SU-DHL-6 (cell line): ENCODE results near the gene CCR2.

Source experiments
- H2AFZ ChIP-seq: fragments of 200-600 bp; sonication (generic); 2 replicates; pipeline ENCODE4 v1.6.1; 2014; ENCODE audit warnings: low read depth, mild to moderate bottlenecking, moderate library complexity, mixed read lengths, antibody characterized with exemption, low read length; ENCODE audit not compliant: severe bottlenecking
- H3F3A ChIP-seq: fragments of 200-600 bp; shearing (Covaris generic); 2 replicates; pipeline ENCODE4 v1.6.0; 2016; ENCODE audit warnings: antibody characterized with exemption, mild to moderate bottlenecking; ENCODE audit not compliant: insufficient read depth
- H3K27ac ChIP-seq: fragments of 200-600 bp; sonication (generic); 2 replicates; pipeline ENCODE4 v1.5.1; 2016; ENCODE audit warnings: low read depth, mild to moderate bottlenecking, low read length, moderate library complexity, mixed read lengths
- H3K27me3 ChIP-seq: fragments of 200-600 bp; sonication (generic), shearing (Covaris generic); 2 replicates; pipeline ENCODE4 v1.6.0; 2014; ENCODE audit warnings: mild to moderate bottlenecking, low read length
- H3K36me3 ChIP-seq: fragments of 200-600 bp; sonication (generic); 2 replicates; pipeline ENCODE4 v1.6.1; 2014; ENCODE audit warnings: mild to moderate bottlenecking, low read length, mixed read lengths
- H3K4me2 ChIP-seq: fragments of 300-600, 200-600 bp; shearing (Covaris generic), sonication (generic); 2 replicates; pipeline ENCODE4 v1.6.0; 2014; ENCODE audit warnings: low read length, low read depth, mild to moderate bottlenecking; ENCODE audit not compliant: poor library complexity, severe bottlenecking
- H3K4me3 ChIP-seq: fragments of 200-600 bp; sonication (generic); 2 replicates; pipeline ENCODE4 v1.5.1; 2014; ENCODE audit warnings: antibody characterized with exemption, low read length, mild to moderate bottlenecking, mixed read lengths; ENCODE audit not compliant: insufficient read depth, poor library complexity, severe bottlenecking
- H3K79me2 ChIP-seq: fragments of 200-600 bp; sonication (generic); 2 replicates; pipeline ENCODE4 v1.6.1; 2014; ENCODE audit warnings: mild to moderate bottlenecking, low read length, moderate library complexity; ENCODE audit not compliant: insufficient read depth
- H3K9ac ChIP-seq: fragments of 200-600 bp; sonication (generic); 2 replicates; pipeline ENCODE4 v1.7.0; 2014; ENCODE audit warnings: mild to moderate bottlenecking, low read length
- H3K9me2 ChIP-seq: fragments of 200-600 bp; sonication (generic); replicated peaks from 2 replicates; pipeline ENCODE4 v1.6.1; 2014; ENCODE audit warnings: low read length; ENCODE audit not compliant: insufficient read depth
- H3K9me3 ChIP-seq: fragments of 200-600 bp; sonication (generic); 2 replicates; pipeline ENCODE4 v1.6.1; 2014; ENCODE audit warnings: low read length, mixed read lengths; ENCODE audit not compliant: insufficient read depth
- H4K20me1 ChIP-seq: fragments of 200-600 bp; sonication (generic); 2 replicates; pipeline ENCODE4 v1.6.1; 2014; ENCODE audit warnings: low read depth, mild to moderate bottlenecking, antibody characterized with exemption, low read length, moderate library complexity, mixed read lengths
- CTCF ChIP-seq: fragments of 200-600 bp; sonication (generic); IDR thresholded peaks from one replicate; pipeline ENCODE4 v1.5.1; 2017; ENCODE audit warnings: antibody characterized with exemption, mild to moderate bottlenecking, low read length, moderate library complexity; ENCODE audit not compliant: insufficient read depth, poor library complexity, severe bottlenecking
- EZH2phosphoT487 ChIP-seq: fragments of 200-600 bp; sonication (generic), shearing (Covaris generic); conservative IDR thresholded peaks from 2 replicates; pipeline ENCODE4 v1.6.1; 2018; ENCODE audit warnings: mild to moderate bottlenecking, antibody characterized with exemption, low read length, moderate library complexity, mixed read lengths

Gene CCR2

GRCh38 chr3:46395766-46396530 is 42.0 kb downstream of the CCR2 start:
- H3K9me2 ChIP-seq, result no peaks in the 10 kb centered on the region
- H3K4me3 ChIP-seq, result no peak overlapping the region
- no peak overlapping the region for H3K4me2 ChIP-seq
- H3K79me2 ChIP-seq, result no peaks in the 10 kb centered on the region
- no peaks in the 10 kb centered on the region for H3K27me3 ChIP-seq
- H3K27ac ChIP-seq, result no peak overlapping the region
- no peaks in the 10 kb centered on the region for H3K36me3 ChIP-seq
- no peak for TF ChIP-seq EZH2phosphoT487
- no peaks in the 10 kb centered on the region for H4K20me1 ChIP-seq
- no peaks in the 10 kb centered on the region for H3K9me3 ChIP-seq
- no peak overlapping the region for H3K9ac ChIP-seq
- H3F3A ChIP-seq, result no peaks in the 10 kb centered on the region
- H2AFZ ChIP-seq, result no peak overlapping the region

- Histone ChIP-seq H3K4me2 (no peak overlapping the region), H3K36me3 (no peaks in the 10 kb centered on the region), H3K9me2 (no peaks in the 10 kb centered on the region), H3K27ac (no peak overlapping the region), H4K20me1 (no peaks in the 10 kb centered on the region), H2AFZ (no peak overlapping the region), H3K27me3 (no peaks in the 10 kb centered on the region), H3K9me3 (no peaks in the 10 kb centered on the region), H3K4me3 (no peak overlapping the region), H3F3A (no peaks in the 10 kb centered on the region), H3K9ac (no peak overlapping the region), H3K79me2 (no peaks in the 10 kb centered on the region)
- TF ChIP-seq EZH2phosphoT487 (no peak), CTCF (no peak)
Measured at GRCh38 chr3:46397111-46397510, 43.2 kb downstream of the CCR2 start.

GRCh38 chr3:46398186-46398955 is 44.5 kb downstream of the CCR2 start:
- Histone ChIP-seq H3K27me3 (no peaks in the 10 kb centered on the region), H3K27ac (no peak overlapping the region), H3F3A (no peaks in the 10 kb centered on the region), H2AFZ (no peak overlapping the region), H3K79me2 (no peaks in the 10 kb centered on the region), H3K36me3 (no peaks in the 10 kb centered on the region), H3K9me3 (no peaks in the 10 kb centered on the region), H3K4me3 (no peak overlapping the region), H3K4me2 (no peak overlapping the region), H3K9ac (no peak overlapping the region), H3K9me2 (no peaks in the 10 kb centered on the region), H4K20me1 (no peaks in the 10 kb centered on the region)
- TF ChIP-seq EZH2phosphoT487, result no peak
- TF ChIP-seq CTCF, result no peak

- H3K27ac ChIP-seq, result no peak overlapping the region
- no peaks in the 10 kb centered on the region for H3K36me3 ChIP-seq
- no peak for TF ChIP-seq EZH2phosphoT487
- no peak for TF ChIP-seq CTCF
- H3K4me2 ChIP-seq, result no peak overlapping the region
- H3K9ac ChIP-seq, result no peak overlapping the region
- H2AFZ ChIP-seq, result no peak overlapping the region
- H4K20me1 ChIP-seq, result no peaks in the 10 kb centered on the region
- H3K9me3 ChIP-seq, result no peaks in the 10 kb centered on the region
- H3K4me3 ChIP-seq, result no peak overlapping the region
- no peaks in the 10 kb centered on the region for H3K79me2 ChIP-seq
- H3F3A ChIP-seq, result no peaks in the 10 kb centered on the region
- no peaks in the 10 kb centered on the region for H3K9me2 ChIP-seq
- H3K27me3 ChIP-seq, result no peaks in the 10 kb centered on the region
Measured at GRCh38 chr3:46399098-46399497, 45.2 kb downstream of the CCR2 start.
